ENCODE results near the gene ARL11.

Gene ARL11

DNA sequence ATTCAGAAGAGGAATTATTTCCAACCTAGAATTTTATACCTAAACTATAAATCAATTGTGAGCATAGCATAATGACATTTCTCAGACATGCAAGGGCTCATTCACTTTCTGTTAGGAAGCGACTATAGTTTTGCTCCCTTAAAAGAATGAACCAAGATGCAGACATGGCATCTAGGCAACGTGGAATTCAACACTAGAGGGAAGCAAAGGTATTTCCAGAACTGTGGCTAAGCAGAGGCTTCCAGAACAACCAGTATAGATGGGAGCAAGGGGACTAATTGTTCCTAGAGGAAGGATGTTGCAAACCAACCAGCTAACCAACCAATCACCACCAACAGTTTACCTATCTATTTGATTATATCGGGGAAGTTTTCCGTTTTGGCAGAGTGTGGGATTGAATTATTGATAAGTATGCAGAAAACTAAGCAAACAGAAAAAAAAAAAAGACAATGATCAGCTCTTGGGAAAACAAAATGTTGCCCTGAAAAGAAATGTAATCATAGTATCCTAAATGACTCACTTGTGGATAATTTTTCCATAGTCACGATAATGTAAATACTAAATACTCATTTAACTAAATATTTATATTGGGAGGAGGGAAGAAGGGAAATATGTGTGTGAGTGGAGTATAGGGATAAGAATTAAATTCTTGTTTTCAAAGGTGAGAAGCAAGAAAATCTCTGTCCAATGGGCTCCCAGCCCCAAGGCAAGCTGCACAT lies 21.1 kb downstream of the ARL11 start:
- FAIRE-seq (no peak), DNase-seq (ENCODE audit: insufficient read length, low spot score) (no peak)
- no peak for TF ChIP-seq POLR2A (IDR thresholded peaks at IDR 0.05; ENCODE audit: low read depth, low read length)

DNA sequence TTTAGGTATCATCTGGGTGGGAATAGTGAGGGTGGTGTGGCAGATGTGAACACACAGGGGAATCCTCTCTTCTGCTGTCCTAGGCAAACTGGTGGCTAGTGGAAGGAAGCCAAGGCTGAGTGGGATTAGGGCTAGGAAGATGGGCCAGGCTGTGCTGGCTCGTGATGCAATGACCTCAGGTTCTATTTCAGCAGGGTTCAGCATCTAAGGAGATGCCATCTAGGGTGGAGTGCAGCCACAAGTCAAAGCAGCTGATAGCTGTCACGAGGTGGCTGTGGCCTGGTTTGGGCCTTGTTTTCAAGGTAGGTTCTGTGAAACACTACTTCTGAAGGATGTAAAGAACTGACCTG lies 21.6 kb downstream of the ARL11 start:
- TF ChIP-seq POLR2A (IDR thresholded peaks at IDR 0.05; ENCODE audit: low read depth, low read length) = no peak
- no peak for FAIRE-seq

GRCh38 chr13:49651570-49652354 lies 23.5 kb downstream of the ARL11 start:
- DNase-seq (ENCODE audit: insufficient read length, low spot score) (no peak), FAIRE-seq (no peak)
- no peak for TF ChIP-seq POLR2A (IDR thresholded peaks at IDR 0.05; ENCODE audit: low read depth, low read length)

More for the DNA sequence above, 21.6 kb downstream of the ARL11 start:
- DNase-seq (ENCODE audit: insufficient read length, low spot score) = no peak

DNA sequence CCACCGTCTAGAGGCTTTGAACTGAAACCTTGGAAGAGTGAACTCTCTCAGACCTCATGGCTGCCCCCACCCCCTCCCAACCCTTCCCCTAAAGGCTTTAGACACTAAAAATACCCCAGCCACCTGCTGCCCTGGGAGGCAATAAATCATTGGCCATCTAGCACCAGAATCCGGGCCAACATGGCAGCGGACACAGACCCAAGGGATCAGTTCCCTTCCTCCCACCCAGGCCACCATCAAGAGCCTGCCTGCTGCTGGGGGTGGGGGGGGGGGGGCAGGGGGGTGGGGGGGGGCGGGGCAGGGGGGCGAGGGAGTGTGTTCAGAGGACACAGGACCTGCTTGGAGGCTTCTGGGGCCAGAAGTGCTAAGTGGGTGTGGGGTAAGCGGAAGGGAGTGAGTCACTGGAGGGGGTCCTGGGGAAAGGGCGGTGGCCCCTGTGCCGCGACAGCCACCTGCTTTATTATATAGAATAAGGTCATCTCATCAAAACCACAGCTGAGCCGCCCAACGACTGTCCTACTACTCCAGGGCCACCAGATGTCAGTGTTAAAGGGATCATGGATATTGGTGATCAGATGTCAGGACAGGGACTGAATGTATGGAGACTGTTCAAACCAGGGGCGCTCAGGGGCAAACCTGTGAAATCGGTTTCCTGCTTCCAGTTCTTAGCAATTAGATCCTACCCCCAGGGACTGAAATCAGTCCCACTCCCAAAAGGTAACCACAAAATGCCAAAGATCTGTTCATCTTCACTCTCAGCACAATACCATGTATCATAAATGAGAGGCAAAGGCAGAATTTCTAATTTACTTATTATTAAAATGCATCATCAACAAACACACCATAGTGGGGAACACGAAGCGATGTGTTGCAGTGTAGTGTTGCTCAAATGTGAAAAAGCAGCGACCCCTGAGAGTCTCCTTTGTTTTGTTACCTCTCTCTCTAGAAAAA lies 24.3 kb downstream of the ARL11 start:
- no peak for DNase-seq (ENCODE audit: insufficient read length, low spot score)
- FAIRE-seq = no peak
- TF ChIP-seq POLR2A (IDR thresholded peaks at IDR 0.05; ENCODE audit: low read depth, low read length) = no peak

DNA sequence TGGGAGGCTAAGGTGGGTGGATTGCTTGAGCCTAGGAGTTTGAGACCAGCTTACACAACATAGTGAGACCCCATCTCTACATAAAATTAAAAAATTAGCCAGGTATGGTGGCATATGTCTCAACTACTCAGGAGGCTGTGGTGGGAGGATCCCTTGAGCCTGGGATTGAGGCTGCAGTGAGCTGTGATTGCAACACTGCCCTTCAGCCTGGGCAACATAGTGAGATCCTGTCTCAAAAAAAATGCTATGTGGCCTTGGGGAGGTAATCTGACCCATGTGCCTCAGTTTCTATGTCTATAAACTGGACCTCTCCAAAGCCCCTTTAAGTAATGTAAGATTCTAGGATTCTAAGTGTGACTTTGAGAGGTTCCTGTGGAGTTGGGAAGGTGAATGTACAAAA lies 25.2 kb downstream of the ARL11 start:
- TF ChIP-seq POLR2A (IDR thresholded peaks at IDR 0.05; ENCODE audit: low read depth, low read length) = no peak
- DNase-seq (ENCODE audit: insufficient read length, low spot score) (no peak), FAIRE-seq (no peak)

DNA sequence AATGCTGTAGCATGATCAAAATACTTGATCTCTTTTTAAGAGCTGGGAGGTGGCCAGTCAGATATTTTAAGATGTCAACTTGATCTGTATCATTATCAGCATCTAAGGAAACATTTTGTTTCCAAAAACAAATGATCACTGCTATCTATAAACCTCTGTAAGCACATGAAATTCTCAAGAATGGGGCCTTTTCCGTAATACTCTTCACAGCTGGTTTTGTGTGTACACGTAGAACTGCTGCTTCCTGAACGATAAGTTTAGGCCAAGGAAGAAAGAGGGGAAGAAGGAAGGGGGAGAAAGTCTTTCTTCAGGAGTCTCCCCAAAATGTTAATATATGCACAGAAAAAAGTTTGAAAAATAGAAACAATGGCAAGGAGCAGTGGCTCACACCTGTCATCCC lies 25.7 kb downstream of the ARL11 start:
- DNase-seq (ENCODE audit: insufficient read length, low spot score) (no peak), FAIRE-seq (no peak)
- no peak for TF ChIP-seq POLR2A (IDR thresholded peaks at IDR 0.05; ENCODE audit: low read depth, low read length)

DNA sequence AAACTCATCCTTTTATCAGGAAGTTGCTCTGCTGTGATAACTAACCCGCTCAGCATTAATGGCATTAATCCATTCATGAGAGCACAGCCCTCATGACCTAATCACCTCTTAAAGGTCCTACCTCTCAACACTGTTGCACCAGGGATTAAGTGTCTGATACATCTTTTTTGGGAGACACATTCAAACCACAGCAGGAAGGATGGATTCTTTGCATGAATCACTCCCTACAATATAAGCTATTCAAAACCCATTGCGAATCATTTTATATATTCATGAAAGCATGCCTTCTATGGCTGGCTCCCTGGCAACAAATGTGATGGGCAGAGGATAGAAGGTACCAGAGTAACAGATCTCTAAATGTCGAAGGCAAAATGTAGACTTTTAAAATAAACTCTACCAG lies 27.6 kb downstream of the ARL11 start:
- TF ChIP-seq POLR2A (IDR thresholded peaks at IDR 0.05; ENCODE audit: low read depth, low read length) = no peak
- FAIRE-seq (no peak), DNase-seq (ENCODE audit: insufficient read length, low spot score) (no peak)

GRCh38 chr13:49657241-49657641 lies 28.9 kb downstream of the ARL11 start:
- FAIRE-seq (no peak), DNase-seq (ENCODE audit: insufficient read length, low spot score) (no peak)
- TF ChIP-seq POLR2A (IDR thresholded peaks at IDR 0.05; ENCODE audit: low read depth, low read length) = no peak

GRCh38 chr13:49664606-49665005 lies 36.3 kb downstream of the ARL11 start:
- no peak for FAIRE-seq
- no peak for DNase-seq (ENCODE audit: insufficient read length, low spot score)
- no peak for TF ChIP-seq POLR2A (IDR thresholded peaks at IDR 0.05; ENCODE audit: low read depth, low read length)

- DNase-seq (ENCODE audit: insufficient read length, low spot score) (peak; percentile 68), FAIRE-seq (peak; percentile 36)
- TF ChIP-seq POLR2A (IDR thresholded peaks at IDR 0.05; ENCODE audit: low read depth, low read length) = no peak
These were observed 39.5 kb downstream of the ARL11 start for GRCh38 chr13:49667773-49668172.

DNA sequence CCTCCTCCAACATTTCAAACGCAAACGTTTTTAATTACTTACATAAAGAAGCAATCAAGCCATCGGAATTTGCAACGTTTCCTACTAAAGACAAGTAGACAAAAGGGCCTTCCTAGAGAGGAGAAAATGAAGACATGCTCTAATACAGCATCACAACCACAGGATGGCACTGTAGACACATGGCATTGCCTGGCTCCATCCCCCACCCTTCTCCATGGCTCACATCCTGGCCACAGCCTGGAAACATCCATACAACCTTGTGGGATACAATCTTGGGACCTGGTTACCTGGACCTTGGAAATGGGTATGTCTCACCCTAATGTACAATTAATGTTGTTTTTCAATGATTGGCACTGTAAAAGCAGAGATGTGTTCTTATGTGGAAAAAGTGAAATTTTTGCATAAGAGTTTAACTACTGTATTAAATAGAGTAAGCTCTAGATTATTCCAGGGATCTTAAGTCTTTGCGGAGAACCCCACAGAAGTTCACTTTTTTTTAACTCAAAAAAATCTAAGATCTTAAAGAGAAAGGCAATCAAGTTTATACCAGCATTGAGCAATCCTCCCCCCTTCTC lies 41.5 kb downstream of the ARL11 start:
- peak; percentile 73 for FAIRE-seq
- DNase-seq (ENCODE audit: insufficient read length, low spot score) = peak; percentile 40
- no peak for TF ChIP-seq POLR2A (IDR thresholded peaks at IDR 0.05; ENCODE audit: low read depth, low read length)

DNA sequence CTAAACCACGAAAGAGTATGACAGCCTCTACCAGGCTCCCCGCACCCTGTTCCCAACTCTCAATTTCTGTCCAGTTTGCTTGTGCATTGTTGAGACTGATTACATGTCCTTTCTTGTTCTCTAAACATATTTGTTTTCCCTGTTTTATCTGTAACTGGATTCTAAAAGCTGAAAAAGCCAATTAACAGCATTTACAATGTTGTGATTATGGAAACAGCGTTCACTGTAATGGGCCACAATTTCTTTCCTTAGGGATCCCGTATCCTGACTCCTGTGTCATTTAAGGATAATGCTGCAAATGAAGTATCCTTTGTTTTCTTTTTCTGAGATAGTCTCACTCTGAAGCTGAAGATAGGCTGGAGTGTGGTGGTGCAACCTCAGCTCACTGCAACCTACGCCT lies 42.5 kb downstream of the ARL11 start:
- FAIRE-seq (no peak), DNase-seq (ENCODE audit: insufficient read length, low spot score) (no peak)
- no peak for TF ChIP-seq POLR2A (IDR thresholded peaks at IDR 0.05; ENCODE audit: low read depth, low read length)

- TF ChIP-seq POLR2A (IDR thresholded peaks at IDR 0.05; ENCODE audit: low read depth, low read length) = no peak
- DNase-seq (ENCODE audit: insufficient read length, low spot score) (no peak), FAIRE-seq (no peak)
These were observed 48.4 kb downstream of the ARL11 start for GRCh38 chr13:49676581-49677298.
